Measurements from ENCODE around the gene FXYD4.

DNA sequence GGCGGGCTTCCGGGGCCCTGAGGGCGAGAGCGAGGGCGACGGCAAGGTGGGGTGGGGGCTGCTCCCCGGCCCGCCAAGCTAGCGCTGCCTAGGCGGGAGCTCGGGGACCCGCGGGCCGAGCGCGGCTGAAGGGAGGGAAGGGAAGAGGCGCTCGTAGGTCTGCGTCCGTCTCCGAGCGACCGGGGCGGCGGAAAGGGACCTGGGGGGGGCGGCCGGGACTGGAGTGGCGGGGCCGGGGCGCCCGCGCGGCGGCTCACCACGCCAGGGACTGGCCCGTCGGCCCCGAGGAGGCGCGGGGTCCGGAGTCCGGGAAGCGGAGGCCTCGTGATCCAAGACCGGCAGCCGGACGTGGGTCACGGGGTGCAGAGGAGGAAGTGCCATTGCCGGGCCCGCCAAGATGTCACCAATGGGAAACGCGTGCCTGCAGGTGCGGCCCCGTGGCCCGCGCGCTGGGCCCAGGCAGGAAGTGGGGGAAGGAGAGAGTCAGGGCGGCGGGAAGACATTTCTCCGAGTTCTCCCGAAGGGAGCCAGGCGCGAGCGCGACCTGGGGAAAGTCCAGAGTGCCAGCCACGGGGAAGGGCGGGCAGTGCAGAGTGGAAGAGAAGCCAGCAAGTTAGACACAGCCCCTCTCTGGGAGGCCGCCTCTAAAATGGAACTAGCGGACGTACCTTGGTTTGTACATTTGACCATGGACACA lies 25.6 kb downstream of the FXYD4 start:
- no peak for TF ChIP-seq ZNF274 (IDR thresholded peaks at IDR 0.05; ENCODE audit: low read depth, low read length)
- no peak for TF ChIP-seq YY1 (IDR thresholded peaks at IDR 0.05; ENCODE audit: insufficient read depth, insufficient read length)
- TF ChIP-seq SUZ12 (IDR thresholded peaks at IDR 0.05; ENCODE audit: extremely low read depth, insufficient read depth, insufficient read length) = no peak

Data from NT2/D1 (cell line).